H54 (cell line): ENCODE results near the gene VAV2.

ENCODE experiments used
- DNase-seq: peaks from one replicate; pipeline ENCODE4 v3.0.0; 2011; ENCODE audit warnings: low spot score, mixed read lengths; ENCODE audit not compliant: insufficient read length
- FAIRE-seq: peaks from 3 replicates; lab custom pipeline; 2011; peaks lifted over from hg19 to GRCh38; lab: Jason Lieb, UNC
- POLR2A ChIP-seq: IDR thresholded peaks from 2 replicates; pipeline ENCODE4 v1.6.1; 2011; ENCODE audit warnings: low read depth, mild to moderate bottlenecking, low read length

Gene VAV2

DNA sequence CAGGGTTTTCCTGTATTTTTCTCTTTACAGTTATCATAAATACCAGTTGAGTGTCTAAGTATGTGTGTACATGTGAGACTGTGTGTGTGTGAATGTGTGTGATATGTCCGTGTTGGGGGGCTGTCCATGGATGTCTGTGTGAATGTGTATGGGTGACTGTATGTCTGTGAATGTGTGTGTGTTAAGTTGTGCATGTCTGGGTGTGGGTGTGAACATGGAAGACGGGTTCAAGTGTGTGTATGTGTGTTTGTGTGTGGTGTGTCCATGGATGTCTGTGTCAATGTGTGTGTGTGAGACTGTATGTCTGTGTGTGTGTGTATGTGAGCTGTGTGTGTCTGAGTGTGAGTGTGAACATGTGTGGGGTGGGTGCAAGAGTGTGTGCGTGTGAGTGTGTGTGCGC lies 55.0 kb downstream of the VAV2 start:
- DNase-seq, result no peak
- no peak for TF ChIP-seq POLR2A
- FAIRE-seq, result no peak

DNA sequence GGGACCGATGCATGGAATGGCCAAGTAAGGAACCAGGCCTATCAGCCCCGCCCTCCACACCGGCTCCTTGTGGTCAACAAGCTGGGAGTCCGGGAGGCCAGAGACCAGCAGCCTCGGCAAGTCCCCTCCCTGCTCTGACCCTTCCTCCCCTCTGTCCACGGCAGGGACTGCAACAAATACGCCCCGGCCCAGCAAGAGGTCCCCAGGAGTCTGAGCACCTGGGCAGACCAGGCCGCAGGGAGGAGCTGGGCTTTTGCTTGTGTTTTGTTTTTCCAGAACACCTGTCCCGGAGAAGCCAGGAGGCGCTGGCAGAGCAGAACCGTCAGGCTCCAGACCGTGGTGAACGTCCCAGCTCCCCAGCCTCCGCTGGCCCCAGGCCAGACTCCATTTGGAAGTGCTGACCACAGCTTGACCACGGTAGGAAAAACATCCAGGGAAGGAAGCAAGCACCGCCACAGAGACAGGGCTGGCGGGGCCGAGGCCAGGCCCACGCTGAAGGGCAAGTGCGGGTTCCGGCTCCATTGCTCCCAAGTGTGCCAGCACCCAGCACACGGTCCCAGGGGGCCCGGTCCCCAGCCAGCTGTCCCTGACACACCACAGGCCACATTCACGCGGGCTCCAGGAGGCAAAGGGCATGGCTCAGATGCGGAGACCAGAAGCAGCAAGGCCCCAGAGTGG lies 56.7 kb downstream of the VAV2 start:
- TF ChIP-seq POLR2A, result no peak
- DNase-seq (no peak), FAIRE-seq (no peak)

GRCh38 chr9:133934482-133935232 lies 57.5 kb downstream of the VAV2 start:
- FAIRE-seq, result no peak
- DNase-seq, result no peak
- TF ChIP-seq POLR2A, result no peak

GRCh38 chr9:133933426-133934026 lies 58.6 kb downstream of the VAV2 start:
- no peak for FAIRE-seq
- TF ChIP-seq POLR2A, result no peak

DNA sequence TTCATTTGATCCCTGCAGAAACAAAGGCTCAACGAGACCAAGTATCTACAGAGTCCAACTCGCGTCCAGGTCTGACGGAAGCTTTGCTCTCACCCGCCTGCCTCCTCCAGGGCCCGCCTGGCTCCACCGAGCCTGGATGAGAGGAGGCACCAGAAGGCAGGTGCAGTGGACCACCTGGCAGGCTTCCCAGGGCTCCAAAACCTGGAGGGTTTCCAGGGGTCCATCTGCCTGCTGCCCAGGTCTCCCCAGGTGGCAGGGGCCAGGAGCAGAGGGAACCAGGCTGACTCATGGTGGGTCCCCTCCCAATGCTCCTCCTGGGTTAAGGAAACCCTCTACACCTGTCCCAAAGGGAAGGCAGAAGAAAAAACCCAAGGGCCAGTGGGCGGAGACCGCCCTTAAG lies 59.5 kb downstream of the VAV2 start:
- DNase-seq (no peak), FAIRE-seq (no peak)
- no peak for TF ChIP-seq POLR2A

More at GRCh38 chr9:133933426-133934026, 58.6 kb downstream of the VAV2 start:
- DNase-seq, result no peak

GRCh38 chr9:133932181-133932580 lies 59.9 kb downstream of the VAV2 start:
- DNase-seq (no peak), FAIRE-seq (no peak)
- TF ChIP-seq POLR2A, result no peak

DNA sequence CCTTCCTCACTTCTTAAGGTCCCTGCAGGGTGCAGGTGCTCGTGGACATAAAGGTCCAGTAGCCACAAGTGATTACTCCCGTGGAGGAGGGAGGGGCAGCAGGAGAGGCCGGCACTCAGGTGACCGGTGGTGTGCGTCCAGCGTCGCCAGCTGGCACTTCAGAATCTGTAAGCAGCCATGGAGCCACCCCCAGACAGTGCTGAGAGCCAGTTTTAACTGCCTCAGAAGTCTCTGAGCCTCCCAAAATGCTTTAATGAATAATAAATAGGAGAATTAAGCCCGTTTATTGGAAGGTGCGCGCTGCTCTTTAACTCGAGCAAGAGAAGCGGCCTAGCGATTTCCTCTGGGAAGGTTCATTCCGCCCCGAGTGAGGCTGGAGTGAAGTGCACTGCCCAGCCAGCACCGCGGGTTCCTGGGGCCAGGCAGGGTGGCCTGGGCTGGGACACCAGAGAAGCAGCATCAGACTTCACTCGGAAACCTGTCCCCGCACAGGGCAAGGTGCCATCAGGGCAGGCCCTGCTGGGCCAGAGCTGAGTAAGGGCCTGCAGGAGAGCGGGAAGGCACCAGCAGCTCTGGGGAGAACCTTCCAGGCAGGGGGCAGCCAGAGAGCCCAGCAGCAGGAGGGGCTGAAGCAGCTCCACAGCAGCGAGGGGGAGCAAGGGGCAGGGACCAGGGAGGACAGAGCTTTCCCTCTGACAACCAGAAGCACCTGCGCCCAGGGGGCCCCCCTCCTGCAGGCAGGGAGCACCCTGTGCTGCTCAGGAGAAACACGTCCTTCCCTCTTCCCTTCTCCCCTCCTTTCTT lies 61.2 kb downstream of the VAV2 start:
- no peak for TF ChIP-seq POLR2A
- no peak for FAIRE-seq
- DNase-seq, result no peak

GRCh38 chr9:133930046-133930681 lies 62.0 kb downstream of the VAV2 start:
- FAIRE-seq (no peak), DNase-seq (no peak)
- TF ChIP-seq POLR2A, result no peak

DNA sequence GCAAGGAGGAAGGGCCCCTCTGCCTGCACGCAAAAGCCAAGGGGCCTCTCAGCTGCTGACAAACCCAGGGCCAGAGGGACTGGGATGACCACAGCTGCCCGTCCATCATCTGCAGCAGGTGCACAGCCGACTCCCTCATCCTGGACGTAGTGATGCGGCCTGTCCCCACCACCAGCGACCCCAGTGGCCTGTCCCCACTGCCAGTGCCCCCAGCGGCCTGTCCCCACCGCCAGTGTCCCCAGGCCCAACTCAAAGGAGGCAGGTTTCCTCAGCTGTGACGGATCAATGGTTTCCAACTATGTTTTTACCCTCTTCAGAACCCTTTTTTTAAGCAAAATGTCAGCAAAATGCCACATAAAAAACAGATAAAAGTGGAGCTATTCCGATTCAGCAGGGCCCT lies 62.5 kb downstream of the VAV2 start:
- TF ChIP-seq POLR2A, result no peak
- no peak for FAIRE-seq
- DNase-seq, result no peak

- no peak for FAIRE-seq
- no peak for DNase-seq
- TF ChIP-seq POLR2A, result no peak
Measured at GRCh38 chr9:133928248-133928764, 63.8 kb downstream of the VAV2 start.

- FAIRE-seq, result no peak
- no peak for TF ChIP-seq POLR2A
- no peak for DNase-seq
Measured at GRCh38 chr9:133927041-133927440, 65.1 kb downstream of the VAV2 start.

- DNase-seq (no peak), FAIRE-seq (no peak)
- no peak for TF ChIP-seq POLR2A
Measured at GRCh38 chr9:133926165-133926856, 65.8 kb downstream of the VAV2 start.
